Measurements from ENCODE around the gene CADM3. TPM values are rescaled to one million over a fixed set of nuclear protein-coding genes. Genes with fewer than 3 reads are reported as not detected.

Gene CADM3
- total RNA-seq, 6 experiments from 2014 or later: 0.11 to 0.61 (median 0.16) TPM

GRCh38 chr1:159161719-159162026, 9.7 kb upstream of the CADM3 start:
- TF ChIP-seq POLR2A (IDR thresholded peaks at IDR 0.05): no peak
- TF ChIP-seq CTCF (IDR thresholded peaks at IDR 0.05): no peak
- peaks cover 0 to 4% (median 0%) of the 10 kb centered on the region in 4 donors for H3K4me1 ChIP-seq
- H3K9me3 ChIP-seq: no peaks in the 10 kb centered on the region
- H3K36me3 ChIP-seq: no peaks in the 10 kb centered on the region
- ATAC-seq (no peak), DNase-seq (no peak)
- no peak overlapping the region for H3K4me3 ChIP-seq
- H3K27ac ChIP-seq: no peak overlapping the region
- intact Hi-C loops (cut with DNase I): loop anchor here (10.0 kb wide), 2 partner anchors 53 to 733 kb away; no protein-coding TSS in a partner anchor
- WGBS (ENCODE audit: insufficient coverage, low coverage, low lambda C conversion rate, missing lambda C conversion rate): 71% methylated on average over 1 of the region's 1 CpG
- H3K27me3 ChIP-seq: no peaks in the 10 kb centered on the region

GRCh38 chr1:159162516-159163265, 8.7 kb upstream of the CADM3 start:
- H3K4me3 ChIP-seq: no peak overlapping the region
- no peaks in the 10 kb centered on the region for H3K9me3 ChIP-seq
- peaks cover 0 to 4% (median 0%) of the 10 kb centered on the region in 4 donors for H3K4me1 ChIP-seq
- no peak overlapping the region for H3K27ac ChIP-seq
- DNase-seq (no peak), ATAC-seq (no peak)
- intact Hi-C loops (cut with DNase I): loop anchor here (10.0 kb wide), 2 partner anchors 52 to 732 kb away; no protein-coding TSS in a partner anchor
- 44% methylated on average over 4 of the region's 4 CpGs for WGBS (ENCODE audit: insufficient coverage, low coverage, low lambda C conversion rate, missing lambda C conversion rate)
- no peaks in the 10 kb centered on the region for H3K27me3 ChIP-seq
- no peak for TF ChIP-seq CTCF (IDR thresholded peaks at IDR 0.05)
- no peak for TF ChIP-seq POLR2A (IDR thresholded peaks at IDR 0.05)
- H3K36me3 ChIP-seq: no peaks in the 10 kb centered on the region

- intact Hi-C loops (cut with DNase I): loop anchor here (10.0 kb wide), 2 partner anchors 51 to 731 kb away; no protein-coding TSS in a partner anchor
Measured at GRCh38 chr1:159163614-159164228, 7.7 kb upstream of the CADM3 start.

GRCh38 chr1:159168043-159168442, 3.4 kb upstream of the CADM3 start:
- intact Hi-C loops (cut with DNase I): loop anchor here (10.0 kb wide), 2 partner anchors 47 to 727 kb away; no protein-coding TSS in a partner anchor

More at GRCh38 chr1:159163614-159164228, 7.7 kb upstream of the CADM3 start:
- DNase-seq (no peak), ATAC-seq (no peak)
- no peak for TF ChIP-seq CTCF (IDR thresholded peaks at IDR 0.05)
- no peak for TF ChIP-seq POLR2A (IDR thresholded peaks at IDR 0.05)
- no peaks in the 10 kb centered on the region for H3K36me3 ChIP-seq
- H3K4me3 ChIP-seq: no peak overlapping the region
- no peaks in the 10 kb centered on the region for H3K27me3 ChIP-seq
- peaks cover 0 to 4% (median 0%) of the 10 kb centered on the region in 4 donors for H3K4me1 ChIP-seq
- H3K9me3 ChIP-seq: no peaks in the 10 kb centered on the region
- WGBS (ENCODE audit: insufficient coverage, low coverage, low lambda C conversion rate, missing lambda C conversion rate): 39% methylated on average over 5 of the region's 9 CpGs
- H3K27ac ChIP-seq: no peak overlapping the region

More at GRCh38 chr1:159168043-159168442, 3.4 kb upstream of the CADM3 start:
- ATAC-seq: no peak
- Histone ChIP-seq H3K27me3 (peaks cover 0 to 3% of the 10 kb centered on the region in 2 donors), H3K36me3 (no peaks in the 10 kb centered on the region), H3K9me3 (no peaks in the 10 kb centered on the region), H3K27ac (no peak overlapping the region), H3K4me1 (no peaks in the 10 kb centered on the region), H3K4me3 (no peak overlapping the region)
- WGBS (ENCODE audit: insufficient coverage, low coverage, low lambda C conversion rate, missing lambda C conversion rate): 30% methylated on average over 4 of the region's 4 CpGs
- no peak for DNase-seq
- TF ChIP-seq POLR2A (IDR thresholded peaks at IDR 0.05) (no peak), CTCF (IDR thresholded peaks at IDR 0.05) (no peak)

Data from right lobe of liver (tissue), 6 donors.